Dedifferentiated amniotic fluid mesenchymal stem cell (primary cell): ENCODE data around the gene FAM53A.

Source experiments
- DNase-seq: peaks from one replicate; pipeline ENCODE4 v3.0.0-alpha.2; 2016; ENCODE audit errors: extremely low spot score

The FAM53A gene

DNA sequence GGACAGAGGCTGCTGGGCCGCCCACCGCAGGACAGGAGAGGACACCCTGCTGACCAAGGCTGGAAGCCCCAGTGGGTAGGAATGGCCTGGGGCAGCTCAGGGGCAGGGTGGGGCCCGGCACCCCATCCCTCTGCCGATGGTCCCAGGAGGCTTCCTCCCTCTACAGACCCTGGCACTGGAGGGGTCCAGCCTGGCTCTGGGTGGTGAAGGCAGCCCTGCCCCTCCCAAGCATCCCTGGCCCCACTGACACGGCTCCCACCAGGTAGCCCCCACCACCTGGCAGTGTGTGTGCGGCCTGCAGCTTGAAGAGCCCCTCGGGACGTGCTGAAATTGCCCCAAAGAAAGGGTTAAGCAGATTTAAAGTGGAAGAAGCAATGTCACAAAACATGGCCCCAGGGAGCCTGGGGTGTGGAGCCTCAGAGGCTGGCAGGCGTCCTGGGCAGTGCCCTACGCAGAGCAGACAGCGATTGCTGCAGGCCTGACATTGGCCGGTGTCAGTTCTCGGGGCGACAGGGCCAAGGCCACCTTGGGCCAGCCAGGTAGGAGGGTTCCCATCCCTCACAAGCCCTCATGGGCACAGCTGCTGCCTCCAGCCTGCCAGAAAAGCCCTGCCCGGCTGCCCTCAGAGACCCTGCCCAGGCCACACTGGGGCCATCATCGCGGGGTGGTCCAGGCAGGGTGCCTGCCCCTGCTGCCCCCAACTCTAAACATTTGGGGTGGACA, 80.5 kb downstream of the FAM53A start:
- DNase-seq: no peak

GRCh38 chr4:1602655-1603412, 81.3 kb downstream of the FAM53A start:
- no peak for DNase-seq

- DNase-seq: no peak
Measured at GRCh38 chr4:1601852-1602654, 82.1 kb downstream of the FAM53A start.

GRCh38 chr4:1601533-1601835, 82.6 kb downstream of the FAM53A start:
- DNase-seq: no peak

DNA sequence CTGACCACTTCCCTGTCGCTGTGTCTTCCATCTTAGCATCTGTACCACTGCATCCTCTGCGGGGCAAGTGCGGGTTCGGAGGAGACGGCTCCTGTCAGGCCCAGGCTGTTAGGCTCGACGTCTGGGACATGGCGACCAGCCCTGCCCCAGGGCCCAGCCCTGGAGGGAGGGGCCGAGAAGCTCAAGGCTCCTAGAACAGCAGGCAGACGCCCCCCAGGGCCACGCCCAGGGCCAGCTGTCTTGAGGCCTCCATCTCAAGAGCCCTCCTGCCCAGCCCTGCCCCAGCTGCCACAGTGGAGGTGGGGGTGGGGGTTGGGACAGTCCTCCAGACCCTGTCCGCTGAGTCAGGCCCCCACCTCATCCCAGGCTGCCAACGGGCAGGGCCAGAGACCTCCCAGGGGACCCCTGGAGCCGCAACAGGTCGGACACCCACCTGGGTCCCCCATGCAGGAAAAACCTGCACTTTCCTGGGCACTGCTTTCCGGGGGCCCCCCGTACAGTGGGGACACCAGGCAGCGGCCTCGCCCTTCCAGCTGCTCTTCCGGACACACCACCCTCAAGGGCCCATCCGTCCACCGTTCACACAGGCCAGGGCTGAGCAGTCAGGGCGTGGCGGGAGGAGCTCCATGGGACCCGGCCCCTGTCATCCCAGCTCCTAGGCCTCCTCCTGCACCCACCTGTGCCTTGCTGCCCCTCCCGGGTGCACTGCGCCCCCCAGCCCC, 83.1 kb downstream of the FAM53A start:
- DNase-seq: no peak

- DNase-seq: no peak
Measured at GRCh38 chr4:1600211-1600780, 83.8 kb downstream of the FAM53A start.

GRCh38 chr4:1599491-1600210, 84.5 kb downstream of the FAM53A start:
- no peak for DNase-seq

- no peak for DNase-seq
Measured at GRCh38 chr4:1599026-1599481, 85.1 kb downstream of the FAM53A start.

GRCh38 chr4:1598206-1599025, 85.7 kb downstream of the FAM53A start:
- DNase-seq: no peak

- DNase-seq: no peak
Measured at GRCh38 chr4:1597021-1597931, 86.8 kb downstream of the FAM53A start.

DNA sequence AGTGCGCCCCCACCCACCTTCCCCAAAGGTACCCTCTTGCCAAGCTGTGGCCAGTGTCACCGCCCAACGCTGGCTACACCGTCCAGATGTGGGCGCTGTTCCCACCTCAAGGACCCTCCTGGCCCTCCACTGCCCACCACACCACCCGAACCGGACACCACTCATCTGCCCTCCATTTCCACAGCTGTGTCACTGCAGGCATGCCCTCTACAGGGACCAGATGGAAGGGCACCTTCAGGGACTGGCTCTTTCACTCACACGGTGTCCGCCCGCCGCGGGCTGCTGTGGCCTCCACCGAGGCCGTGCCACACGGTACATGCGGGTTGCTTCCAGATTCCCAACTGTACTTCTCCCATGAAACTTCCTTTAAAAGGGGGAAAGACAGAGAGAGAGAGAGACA, 87.7 kb downstream of the FAM53A start:
- DNase-seq: no peak

GRCh38 chr4:1595789-1596325, 88.3 kb downstream of the FAM53A start:
- DNase-seq: no peak

GRCh38 chr4:1594871-1595788, 89.0 kb downstream of the FAM53A start:
- DNase-seq: no peak

DNA sequence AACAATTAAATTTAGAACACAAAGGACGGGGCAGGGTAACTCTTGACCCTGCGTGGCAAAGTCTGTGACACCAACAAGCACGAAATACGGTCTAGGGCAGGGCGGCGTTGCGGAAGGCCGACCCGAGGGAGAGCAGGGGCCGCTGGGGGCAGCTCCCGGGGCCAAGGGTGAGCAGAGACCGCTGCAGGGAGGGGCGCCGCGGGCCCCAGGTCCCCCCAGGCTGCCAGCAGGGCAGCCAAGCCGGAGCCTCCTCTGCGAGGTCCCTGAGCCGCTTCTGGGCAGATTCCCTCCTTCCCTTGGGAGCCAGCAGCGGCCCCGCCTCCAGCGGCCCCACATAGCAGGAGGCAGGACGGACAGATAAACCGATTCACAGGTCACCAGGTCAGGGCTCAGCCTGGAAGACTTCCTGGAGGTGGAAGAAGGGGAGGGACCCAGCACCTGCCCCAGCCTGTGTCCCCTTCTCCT, 90.2 kb downstream of the FAM53A start:
- no peak for DNase-seq

DNA sequence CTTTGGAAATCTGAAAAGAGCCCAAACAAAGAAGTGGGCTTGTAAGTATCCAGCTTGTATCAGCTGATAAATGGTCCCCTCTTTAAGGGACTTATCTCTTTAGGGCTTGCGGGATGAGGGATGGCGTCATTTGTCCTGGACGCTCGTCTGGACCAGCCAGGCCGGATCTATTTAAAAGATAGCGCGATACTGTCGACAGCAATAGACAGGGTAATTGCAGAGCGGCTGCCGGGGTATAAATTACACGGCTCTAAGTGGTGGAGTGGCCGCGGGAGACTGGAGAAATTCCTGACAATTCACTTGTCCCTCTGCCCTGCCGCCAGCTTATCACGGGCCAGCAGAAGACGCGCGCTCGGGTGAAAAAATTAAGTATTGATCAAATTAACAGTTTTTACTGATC, 90.7 kb downstream of the FAM53A start:
- DNase-seq: no peak

- no peak for DNase-seq
Measured at GRCh38 chr4:1592709-1593417, 91.2 kb downstream of the FAM53A start.
